Stimulated activated naive CD8-positive, alpha-beta T cell treated with anti-CD3 and anti-CD28 coated beads, Interleukin-15, Interleukin-2, amounts not matched to agents 100 U/mL and 50 U/mL, for 24 hours (primary cell): ENCODE measurements around the gene ADAM10.
"Not testable (repeated sequence)": the region's sequence is repeated elsewhere in the genome, so short reads cannot be mapped to it uniquely, and the experiment has no call there.

Experiments used
- ATAC-seq: fragments of 150-1000 bp; cut with Tn5 transposase; one replicate; pipeline ENCODE4 v1.10.0; 2021
- DNase-seq: peaks from one replicate; pipeline ENCODE4 v3.0.0; 2021

ADAM10 gene

GRCh38 chr15:58749532-58750337, at the start of gene ADAM10:
Gene ADAM10 (minus strand): TSS chr15:58749707. CDS start chr15:58749534, 173 bp downstream.
- DNase-seq = peak; percentile 99
- peak; percentile 95 for ATAC-seq

GRCh38 chr15:58797505-58797904, 48.0 kb upstream of the ADAM10 start:
- no peak for DNase-seq
- ATAC-seq = no peak

GRCh38 chr15:58795825-58796224, 46.3 kb upstream of the ADAM10 start:
- peak; percentile 43 for ATAC-seq

GRCh38 chr15:58793862-58794261, 44.4 kb upstream of the ADAM10 start:
- ATAC-seq (no peak), DNase-seq (no peak)

More at GRCh38 chr15:58795825-58796224, 46.3 kb upstream of the ADAM10 start:
- DNase-seq = no peak

GRCh38 chr15:58788056-58788710, 38.7 kb upstream of the ADAM10 start:
- DNase-seq (no peak), ATAC-seq (no peak)

GRCh38 chr15:58785355-58785754, 35.8 kb upstream of the ADAM10 start:
- DNase-seq (no peak), ATAC-seq (no peak)

- DNase-seq = no peak
- no peak for ATAC-seq
These were observed 30.0 kb upstream of the ADAM10 start for GRCh38 chr15:58779554-58779953.

- no peak for DNase-seq
- no peak for ATAC-seq
These were observed 27.6 kb upstream of the ADAM10 start for GRCh38 chr15:58777107-58777506.

- DNase-seq (no peak), ATAC-seq (no peak)
These were observed 25.9 kb upstream of the ADAM10 start for GRCh38 chr15:58775402-58775801.

GRCh38 chr15:58773024-58773423, 23.5 kb upstream of the ADAM10 start:
- ATAC-seq = no peak
- no peak for DNase-seq

GRCh38 chr15:58771621-58772250, 22.2 kb upstream of the ADAM10 start:
- ATAC-seq (no peak), DNase-seq (peak; percentile 32)

GRCh38 chr15:58770857-58771620, 21.5 kb upstream of the ADAM10 start, which contains the start of gene MINDY2:
Gene MINDY2 (plus strand): TSS chr15:58771302. CDS start chr15:58771396, 94 bp downstream.
- ATAC-seq (peak; percentile 99), DNase-seq (peak; percentile 96)

- ATAC-seq = no peak
- DNase-seq = peak; percentile 15
These were observed 21.0 kb upstream of the ADAM10 start for GRCh38 chr15:58770519-58770856.

- not testable (repeated sequence) for ATAC-seq, DNase-seq
These were observed 19.1 kb upstream of the ADAM10 start for GRCh38 chr15:58768601-58769004.

GRCh38 chr15:58766290-58766689, 16.8 kb upstream of the ADAM10 start:
- ATAC-seq = no peak
- no peak for DNase-seq

- ATAC-seq (no peak), DNase-seq (no peak)
These were observed 15.0 kb upstream of the ADAM10 start for GRCh38 chr15:58764468-58764867.

GRCh38 chr15:58762731-58763130, 13.2 kb upstream of the ADAM10 start:
- DNase-seq (no peak), ATAC-seq (no peak)

GRCh38 chr15:58762285-58762684, 12.8 kb upstream of the ADAM10 start:
- no peak for ATAC-seq

GRCh38 chr15:58761010-58761388, 11.5 kb upstream of the ADAM10 start:
- DNase-seq (no peak), ATAC-seq (peak; percentile 28)

More at GRCh38 chr15:58762285-58762684, 12.8 kb upstream of the ADAM10 start:
- no peak for DNase-seq

- no peak for ATAC-seq
- no peak for DNase-seq
These were observed 11.0 kb upstream of the ADAM10 start for GRCh38 chr15:58760385-58761009.

- ATAC-seq (no peak), DNase-seq (no peak)
These were observed 8.6 kb upstream of the ADAM10 start for GRCh38 chr15:58758141-58758540.

GRCh38 chr15:58755956-58756355, 6.4 kb upstream of the ADAM10 start:
- ATAC-seq (no peak), DNase-seq (no peak)
